CD4-positive, CD25-positive, alpha-beta regulatory T cell (primary cell): Measurements from ENCODE around the gene CDK5RAP2. TPM values are rescaled to one million over a fixed set of nuclear protein-coding genes. Genes with fewer than 3 reads are reported as not detected.

Experiments used
- ATAC-seq, 2 donors: fragments of 150-1000 bp; cut with Tn5 transposase; one replicate each; pipeline ENCODE4 v1.10.0; 2021; ENCODE audit warnings: low read depth in 2 of 2, moderate number of reproducible peaks in 2 of 2, moderate library complexity in 1 of 2
- DNase-seq, 3 donors: peaks; one replicate each; pipeline versions ENCODE4 v3.0.0 to v3.0.0-alpha.2; 2012 to 2022; ENCODE audit warnings: mixed read lengths in 1 of 3
- H3K27ac ChIP-seq: one replicate; pipeline ENCODE4 v1.7.0; 2013; ENCODE audit warnings: mild to moderate bottlenecking, low read length; ENCODE audit not compliant: insufficient read depth, poor library complexity, severe bottlenecking
- H3K27me3 ChIP-seq: one replicate; pipeline ENCODE4 v1.7.0; 2013; ENCODE audit warnings: low read length; ENCODE audit not compliant: control insufficient read depth, insufficient read depth
- H3K36me3 ChIP-seq: one replicate; pipeline ENCODE4 v1.7.0; 2013; ENCODE audit warnings: mild to moderate bottlenecking, low read length, moderate library complexity; ENCODE audit not compliant: control insufficient read depth, insufficient read depth
- H3K4me1 ChIP-seq: 2 replicates; pipeline ENCODE4 v1.7.0; 2013; ENCODE audit warnings: mild to moderate bottlenecking, low read length; ENCODE audit not compliant: insufficient read depth, control insufficient read depth, poor library complexity, severe bottlenecking
- H3K4me3 ChIP-seq: one replicate; pipeline ENCODE4 v1.7.0; 2013; ENCODE audit warnings: low read depth, mild to moderate bottlenecking, low read length, moderate library complexity
- H3K9me3 ChIP-seq, 2 experiments: 1 replicate in 1 of 2; 2 replicates in 1 of 2; pipeline ENCODE4 v1.7.0; 2013; ENCODE audit warnings: low read length in 2 of 2, mild to moderate bottlenecking in 1 of 2, moderate library complexity in 1 of 2; ENCODE audit not compliant: control insufficient read depth in 2 of 2
- H3K27ac Mint-ChIP-seq, 3 donors: one replicate each; pipeline ENCODE4 v1.8.0; 2020 to 2022; ENCODE audit warnings: mild to moderate bottlenecking in 3 of 3, mixed read lengths in 3 of 3, moderate library complexity in 2 of 3
- H3K27me3 Mint-ChIP-seq: one replicate; pipeline ENCODE4 v1.8.0; 2022; ENCODE audit warnings: mild to moderate bottlenecking, mixed read lengths
- H3K36me3 Mint-ChIP-seq: one replicate; pipeline ENCODE4 v1.8.0; 2020; ENCODE audit warnings: mixed read lengths
- H3K4me1 Mint-ChIP-seq, 4 donors: one replicate each; pipeline ENCODE4 v1.8.0; 2020 to 2022; ENCODE audit warnings: mixed read lengths in 4 of 4, mild to moderate bottlenecking in 1 of 4
- H3K4me3 Mint-ChIP-seq, 4 donors: one replicate each; pipeline ENCODE4 v1.8.0; 2020 to 2022; ENCODE audit warnings: mild to moderate bottlenecking in 4 of 4, mixed read lengths in 4 of 4, moderate library complexity in 3 of 4
- H3K9me3 Mint-ChIP-seq, 7 donors: one replicate each; pipeline ENCODE4 v1.8.0; 2020 to 2022; ENCODE audit warnings: mixed read lengths in 7 of 7, mild to moderate bottlenecking in 3 of 7, moderate library complexity in 2 of 7
- polyA plus RNA-seq, 4 donors: library from polyadenylated mRNA; unstranded; fragments of 300-500 nt; fragmentation: Illumina TruSeq; gene quantifications; one replicate each; pipeline ENCODE4 v1.2.3, GENCODE V29; 2021
- total RNA-seq: library from RNA; stranded (reverse); gene quantifications from one replicate; pipeline ENCODE4 v1.2.3, GENCODE V29; 2022

CDK5RAP2 gene
- total and polyA plus RNA-seq, 5 donors from 2014 or later, result 14.6 to 64.5 (median 16.9) TPM

GRCh38 chr9:120579139-120580050 is 572 bp downstream of the CDK5RAP2 start:
- Histone ChIP-seq H3K27me3 (no peaks in the 10 kb centered on the region), H3K27ac (peak overlapping the region; percentile 79), H3K36me3 (no peaks in the 10 kb centered on the region), H3K9me3 (no peaks in the 10 kb centered on the region), H3K4me3 (peak overlapping the region; percentile 90), H3K4me1 (peaks cover 25% of the 10 kb centered on the region)
- peak overlapping the region; percentile 89 to 99 (median 94) for H3K4me3 Mint-ChIP-seq
- no peak for ATAC-seq
- no peaks in the 10 kb centered on the region for H3K27me3 Mint-ChIP-seq
- peaks cover 3% of the 10 kb centered on the region for H3K36me3 Mint-ChIP-seq
- no peak for DNase-seq
- peaks cover 16 to 79% (median 38%) of the 10 kb centered on the region in 4 donors for H3K4me1 Mint-ChIP-seq
- peaks cover 0 to 1% (median 0%) of the 10 kb centered on the region in 7 donors for H3K9me3 Mint-ChIP-seq
- H3K27ac Mint-ChIP-seq, result peak overlapping the region; percentile 93 to 95 (median 93)

- Histone ChIP-seq H3K9me3 (no peaks in the 10 kb centered on the region), H3K27me3 (no peaks in the 10 kb centered on the region), H3K27ac (no peak overlapping the region), H3K4me1 (peaks cover 11% of the 10 kb centered on the region), H3K36me3 (peaks cover 27% of the 10 kb centered on the region), H3K4me3 (no peak overlapping the region)
- DNase-seq (no peak), ATAC-seq (no peak)
- Mint-ChIP-seq H3K36me3 (peaks cover 18% of the 10 kb centered on the region), H3K4me1 (peaks cover 21 to 56% (median 34%) of the 10 kb centered on the region in 4 donors), H3K27ac (peak overlapping the region in 1 of 3 donors; percentile 20), H3K27me3 (no peaks in the 10 kb centered on the region), H3K4me3 (no peak overlapping the region), H3K9me3 (no peaks in the 10 kb centered on the region)
Observed at GRCh38 chr9:120574473-120574872, 5.5 kb downstream of the CDK5RAP2 start.

- H3K27ac Mint-ChIP-seq, result no peak overlapping the region
- no peak for DNase-seq
- H3K27me3 Mint-ChIP-seq, result no peaks in the 10 kb centered on the region
- no peak overlapping the region for H3K27ac ChIP-seq
- no peaks in the 10 kb centered on the region for H3K27me3 ChIP-seq
- H3K4me1 ChIP-seq, result peaks cover 2% of the 10 kb centered on the region
- peaks cover 36% of the 10 kb centered on the region for H3K36me3 Mint-ChIP-seq
- H3K4me3 ChIP-seq, result no peak overlapping the region
- H3K4me1 Mint-ChIP-seq, result peaks cover 13 to 37% (median 25%) of the 10 kb centered on the region in 4 donors
- H3K4me3 Mint-ChIP-seq, result no peak overlapping the region
- peaks cover 46% of the 10 kb centered on the region for H3K36me3 ChIP-seq
- ATAC-seq, result no peak
- H3K9me3 ChIP-seq, result no peaks in the 10 kb centered on the region
- H3K9me3 Mint-ChIP-seq, result no peaks in the 10 kb centered on the region
Observed at GRCh38 chr9:120572472-120572871, 7.5 kb downstream of the CDK5RAP2 start.

- Histone ChIP-seq H3K27ac (no peak overlapping the region), H3K9me3 (no peaks in the 10 kb centered on the region), H3K27me3 (no peaks in the 10 kb centered on the region), H3K4me3 (no peak overlapping the region), H3K4me1 (peaks cover 2% of the 10 kb centered on the region), H3K36me3 (peaks cover 54% of the 10 kb centered on the region)
- Mint-ChIP-seq H3K9me3 (no peaks in the 10 kb centered on the region), H3K4me1 (peaks cover 13 to 29% (median 19%) of the 10 kb centered on the region in 4 donors), H3K27ac (no peak overlapping the region), H3K27me3 (no peaks in the 10 kb centered on the region), H3K36me3 (peaks cover 38% of the 10 kb centered on the region), H3K4me3 (no peak overlapping the region)
- ATAC-seq, result no peak
- DNase-seq, result no peak
Observed at GRCh38 chr9:120571443-120572257, 8.3 kb downstream of the CDK5RAP2 start.

- Mint-ChIP-seq H3K36me3 (peaks cover 50% of the 10 kb centered on the region), H3K27me3 (no peaks in the 10 kb centered on the region), H3K4me3 (no peak overlapping the region), H3K9me3 (no peaks in the 10 kb centered on the region), H3K4me1 (peaks cover 6 to 21% (median 14%) of the 10 kb centered on the region in 4 donors), H3K27ac (no peak overlapping the region)
- Histone ChIP-seq H3K4me3 (no peak overlapping the region), H3K27ac (no peak overlapping the region), H3K9me3 (no peaks in the 10 kb centered on the region), H3K4me1 (peaks cover under 1% of the 10 kb centered on the region), H3K27me3 (no peaks in the 10 kb centered on the region), H3K36me3 (peaks cover 65% of the 10 kb centered on the region)
- ATAC-seq, result no peak
- DNase-seq, result no peak
Observed at GRCh38 chr9:120570296-120570695, 9.7 kb downstream of the CDK5RAP2 start.

- no peak overlapping the region for H3K4me3 Mint-ChIP-seq
Observed at GRCh38 chr9:120569556-120569955, 10.4 kb downstream of the CDK5RAP2 start.

GRCh38 chr9:120568816-120569215 is 11.2 kb downstream of the CDK5RAP2 start:
- no peak overlapping the region for H3K27ac ChIP-seq

More at GRCh38 chr9:120569556-120569955, 10.4 kb downstream of the CDK5RAP2 start:
- H3K27ac ChIP-seq, result no peak overlapping the region
- H3K27me3 Mint-ChIP-seq, result no peaks in the 10 kb centered on the region
- peaks cover 71% of the 10 kb centered on the region for H3K36me3 ChIP-seq
- peaks cover 6 to 21% (median 16%) of the 10 kb centered on the region in 4 donors for H3K4me1 Mint-ChIP-seq
- peak overlapping the region in 1 of 3 donors; percentile 36 for H3K27ac Mint-ChIP-seq
- no peak for ATAC-seq
- no peaks in the 10 kb centered on the region for H3K9me3 Mint-ChIP-seq
- no peaks in the 10 kb centered on the region for H3K4me1 ChIP-seq
- DNase-seq, result no peak
- H3K27me3 ChIP-seq, result no peaks in the 10 kb centered on the region
- H3K36me3 Mint-ChIP-seq, result peaks cover 57% of the 10 kb centered on the region
- H3K9me3 ChIP-seq, result no peaks in the 10 kb centered on the region
- no peak overlapping the region for H3K4me3 ChIP-seq

More at GRCh38 chr9:120568816-120569215, 11.2 kb downstream of the CDK5RAP2 start:
- H3K9me3 Mint-ChIP-seq, result no peaks in the 10 kb centered on the region
- DNase-seq, result no peak
- ATAC-seq, result no peak
- peaks cover 62% of the 10 kb centered on the region for H3K36me3 Mint-ChIP-seq
- Histone ChIP-seq H3K4me1 (no peaks in the 10 kb centered on the region), H3K27me3 (no peaks in the 10 kb centered on the region), H3K9me3 (no peaks in the 10 kb centered on the region), H3K4me3 (no peak overlapping the region), H3K36me3 (peaks cover 75% of the 10 kb centered on the region)
- H3K27me3 Mint-ChIP-seq, result no peaks in the 10 kb centered on the region
- peaks cover 4 to 14% (median 11%) of the 10 kb centered on the region in 4 donors for H3K4me1 Mint-ChIP-seq
- H3K27ac Mint-ChIP-seq, result no peak overlapping the region
- H3K4me3 Mint-ChIP-seq, result no peak overlapping the region
